Activated CD4-positive, alpha-beta T cell treated with anti-CD3 and anti-CD28 coated beads for 4 hours (primary cell): ENCODE results near the gene TMEM41B.
"Not testable (repeated sequence)": the region's sequence is repeated elsewhere in the genome, so short reads cannot be mapped to it uniquely, and the experiment has no call there.

Experiments used
- DNase-seq, 2 donors: peaks; one replicate each; pipeline ENCODE4 v3.0.0-alpha.2; 2020

Gene TMEM41B

DNA sequence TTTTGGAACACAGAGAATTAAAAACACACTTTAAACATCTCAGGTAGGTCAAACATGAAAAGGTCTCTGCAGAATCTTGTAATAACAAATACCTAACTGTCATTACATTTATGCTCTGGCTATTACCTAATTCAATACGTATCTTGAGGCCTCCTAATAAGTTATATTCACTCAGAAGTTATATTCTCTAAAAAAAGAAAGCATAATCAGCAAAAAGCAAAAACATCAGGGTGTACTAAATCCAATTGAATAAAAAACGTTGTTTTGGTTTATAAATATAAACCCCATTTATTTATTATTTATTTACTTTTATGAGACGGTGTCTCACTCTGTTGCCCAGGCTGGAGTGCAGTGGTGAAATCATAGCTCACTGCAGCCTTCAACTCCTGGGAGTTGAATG, 10.2 kb downstream of the TMEM41B start:
- DNase-seq, result no peak

DNA sequence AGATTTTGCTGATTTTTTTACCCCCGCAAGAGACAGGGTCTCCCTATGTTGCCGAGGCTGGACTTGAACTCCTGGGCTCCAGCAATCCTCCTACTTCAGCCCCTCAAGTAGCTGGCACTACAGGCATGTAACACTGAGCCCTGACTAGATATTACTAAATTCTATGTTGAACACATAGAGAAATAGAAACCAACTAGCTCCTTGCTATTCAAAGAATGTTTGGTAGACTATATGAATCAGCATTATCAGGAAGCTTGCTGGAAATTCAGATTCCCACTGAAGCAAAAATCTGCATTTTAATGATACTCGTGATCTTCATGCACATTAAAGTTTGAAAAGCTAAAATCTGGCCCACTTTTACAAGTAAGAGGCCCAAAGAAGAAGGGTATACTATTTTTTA, 11.9 kb downstream of the TMEM41B start:
- no peak for DNase-seq

GRCh38 chr11:9301720-9302119, 12.7 kb downstream of the TMEM41B start:
- no peak for DNase-seq

- DNase-seq, result no peak
Measured at GRCh38 chr11:9293646-9294045, 20.7 kb downstream of the TMEM41B start.

GRCh38 chr11:9285850-9286587, 28.4 kb downstream of the TMEM41B start:
- no peak for DNase-seq

- peak; percentile 47 to 57 for DNase-seq
Measured at GRCh38 chr11:9280655-9281301, 33.6 kb downstream of the TMEM41B start.

DNA sequence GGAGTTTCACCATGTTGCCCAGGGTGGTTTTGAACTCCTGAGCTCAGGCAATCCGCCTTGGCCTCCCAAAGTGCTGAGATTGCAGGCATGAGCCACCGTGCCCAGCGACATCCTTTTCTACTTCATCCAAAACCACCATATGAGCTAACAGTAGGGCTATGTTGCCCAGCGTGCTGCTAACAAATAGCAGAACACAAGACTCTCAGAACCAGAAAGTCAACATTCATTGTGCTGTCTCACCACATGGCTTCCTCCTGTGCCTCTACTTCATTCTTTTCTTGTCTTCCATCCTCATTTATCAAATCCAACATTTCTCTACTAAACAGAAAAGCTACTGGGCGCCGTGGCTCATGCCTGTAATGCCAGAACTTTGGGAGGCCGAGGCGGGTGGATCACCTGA, 37.2 kb downstream of the TMEM41B start:
- DNase-seq, result no peak

GRCh38 chr11:9276571-9276970, 37.8 kb downstream of the TMEM41B start:
- no peak for DNase-seq

DNA sequence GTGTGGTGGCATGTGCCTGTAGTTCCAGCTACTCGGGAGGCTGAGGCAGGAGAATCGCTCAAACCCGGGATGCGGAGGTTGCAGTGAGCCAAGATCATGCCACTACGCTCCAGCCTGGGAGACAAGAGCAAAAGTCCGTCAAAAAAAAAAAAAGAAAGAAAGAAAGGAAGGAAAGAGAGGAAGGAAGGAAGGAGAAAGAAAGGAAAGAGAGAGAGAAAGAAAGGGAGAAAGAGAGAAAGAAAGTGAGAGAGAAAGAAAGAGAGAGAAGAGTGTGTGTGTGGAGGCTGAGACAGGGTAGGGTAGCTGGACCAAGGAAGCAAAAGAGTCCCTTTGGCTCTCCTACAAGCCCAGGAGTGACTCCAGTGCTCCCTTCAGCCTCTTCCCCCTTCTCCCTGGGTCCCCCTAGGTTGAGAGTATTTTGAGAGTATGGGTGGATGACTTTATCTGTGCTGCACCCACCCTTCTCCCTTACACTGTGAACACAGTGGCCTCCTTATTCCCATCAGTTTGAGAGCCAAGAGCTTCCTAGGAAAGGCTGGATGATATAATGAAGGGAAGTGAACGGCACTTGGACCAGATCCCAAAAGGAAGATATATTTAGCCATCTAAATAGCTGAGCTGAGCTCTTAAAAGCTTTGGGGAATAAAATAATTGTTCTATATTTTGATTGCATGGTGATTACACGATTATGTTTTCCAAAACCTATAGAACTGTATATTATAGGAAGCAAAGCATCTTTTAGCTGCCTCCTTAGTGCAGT, 39.7 kb downstream of the TMEM41B start:
- no peak for DNase-seq

DNA sequence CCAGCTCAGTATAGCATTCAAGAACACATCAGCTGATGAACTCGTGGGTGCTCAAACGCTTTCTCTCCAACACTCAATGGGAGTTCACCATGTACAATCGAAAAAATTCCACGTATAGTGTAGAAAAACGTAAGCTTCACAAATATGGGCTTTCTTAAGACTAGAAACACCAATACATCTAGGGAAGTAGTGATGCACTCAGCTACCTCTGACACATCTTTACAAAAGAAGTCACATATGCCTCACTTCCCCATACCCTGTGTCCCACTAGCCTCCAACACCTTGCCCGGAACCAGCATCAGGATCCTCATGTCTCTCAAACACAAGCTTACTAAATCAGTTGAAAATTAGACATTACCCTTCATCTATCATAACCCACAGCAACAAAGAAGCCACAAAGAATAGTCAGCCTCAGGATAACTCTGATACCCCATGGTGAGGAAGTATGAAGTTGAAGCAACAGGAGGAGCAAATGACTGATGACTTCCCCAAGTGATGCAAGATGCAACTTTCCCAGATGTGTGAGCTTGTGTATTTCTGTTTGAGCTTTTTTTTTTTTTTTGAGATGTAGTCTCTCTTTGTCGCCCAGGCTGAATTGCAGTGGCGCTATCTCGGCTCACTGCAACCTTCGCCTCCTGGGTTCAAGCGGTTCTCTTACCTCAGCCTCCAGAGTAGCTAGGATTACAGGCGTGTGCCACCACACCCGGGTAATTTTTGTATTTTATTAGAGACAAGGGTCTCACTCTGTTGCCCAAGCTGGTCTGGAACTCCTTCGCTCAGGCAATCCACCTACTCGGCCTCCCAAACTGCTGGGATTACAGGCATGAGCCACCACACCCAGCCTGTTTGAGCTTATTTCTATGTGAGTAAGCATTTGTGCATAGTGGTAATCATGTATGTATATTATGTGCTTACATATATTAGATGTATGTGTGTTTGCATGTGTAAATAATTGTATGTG, 40.7 kb downstream of the TMEM41B start:
- no peak for DNase-seq

DNA sequence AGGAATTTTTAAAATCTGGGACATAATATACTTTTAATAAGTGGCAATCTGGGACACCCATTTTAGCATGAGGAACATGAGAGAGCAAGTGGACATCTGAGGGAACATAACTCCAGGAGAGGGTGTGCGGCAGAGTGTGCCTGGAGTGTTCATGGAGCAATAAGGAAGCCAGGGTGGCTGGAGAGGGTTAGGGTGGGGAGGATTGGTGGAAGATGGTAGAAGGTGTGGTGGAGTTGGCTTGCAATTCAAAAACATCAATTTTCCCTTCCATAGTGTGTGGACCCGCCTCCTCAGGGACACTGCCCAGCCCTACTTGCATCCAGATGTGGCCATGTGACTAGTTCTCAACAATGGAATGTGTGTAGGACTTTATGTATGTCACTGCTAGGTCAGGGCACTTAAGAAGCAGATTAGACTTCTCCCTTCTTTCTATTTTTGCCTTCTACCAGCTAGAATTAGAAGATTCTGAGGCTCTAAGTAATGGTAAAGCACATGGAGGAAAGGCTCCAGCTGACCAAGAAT, 44.8 kb downstream of the TMEM41B start:
- no peak for DNase-seq

GRCh38 chr11:9267680-9268079, 46.7 kb downstream of the TMEM41B start:
- no peak for DNase-seq

DNA sequence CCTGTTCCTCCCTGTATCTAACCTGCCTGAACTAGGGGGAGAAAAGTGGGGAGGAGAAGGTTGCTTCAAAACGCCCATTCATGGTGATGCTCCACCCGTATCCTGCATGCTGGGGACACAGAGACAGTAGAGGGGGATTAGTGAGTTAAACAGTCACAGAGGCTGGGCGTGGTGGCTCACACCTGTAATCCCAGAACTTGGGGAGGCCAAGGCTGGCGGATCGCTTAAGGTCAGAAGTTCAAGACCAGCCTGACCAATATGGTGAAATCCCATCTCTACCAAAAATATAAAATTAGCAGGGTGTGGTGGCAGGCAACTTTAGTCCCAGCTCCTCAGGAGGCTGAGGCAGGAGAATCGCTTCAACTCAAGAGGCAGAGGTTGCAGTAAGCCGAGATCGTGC, 47.5 kb downstream of the TMEM41B start:
- DNase-seq, result no peak

DNA sequence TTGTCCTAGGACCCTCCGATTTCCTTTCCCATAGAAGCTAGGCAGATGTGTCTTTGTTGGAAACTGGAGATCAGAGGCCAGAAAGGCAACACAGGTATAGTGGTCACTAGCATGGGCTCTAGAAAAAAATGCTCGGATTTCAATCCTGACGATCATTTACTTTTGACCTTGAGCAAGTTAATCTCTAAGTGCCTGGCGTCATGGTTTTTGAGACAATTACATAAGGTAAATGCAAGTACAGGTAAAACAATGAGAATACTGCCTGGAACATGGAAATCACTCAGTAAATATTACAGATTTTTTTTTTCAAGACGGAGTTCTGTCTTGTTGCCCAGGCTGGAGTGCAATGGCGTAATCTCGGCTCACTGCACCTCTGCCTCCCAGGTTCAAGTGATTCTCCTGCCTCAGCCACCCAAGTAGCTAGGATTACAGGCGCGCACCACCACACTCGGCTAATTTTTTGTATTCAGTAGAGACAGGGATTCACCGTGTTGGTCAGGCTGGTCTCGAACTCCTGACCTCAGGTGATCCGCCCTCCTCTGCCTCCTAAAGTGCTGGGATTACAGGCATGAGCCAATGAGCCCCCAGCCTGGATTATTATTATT, 48.2 kb downstream of the TMEM41B start:
- DNase-seq, result no peak

DNA sequence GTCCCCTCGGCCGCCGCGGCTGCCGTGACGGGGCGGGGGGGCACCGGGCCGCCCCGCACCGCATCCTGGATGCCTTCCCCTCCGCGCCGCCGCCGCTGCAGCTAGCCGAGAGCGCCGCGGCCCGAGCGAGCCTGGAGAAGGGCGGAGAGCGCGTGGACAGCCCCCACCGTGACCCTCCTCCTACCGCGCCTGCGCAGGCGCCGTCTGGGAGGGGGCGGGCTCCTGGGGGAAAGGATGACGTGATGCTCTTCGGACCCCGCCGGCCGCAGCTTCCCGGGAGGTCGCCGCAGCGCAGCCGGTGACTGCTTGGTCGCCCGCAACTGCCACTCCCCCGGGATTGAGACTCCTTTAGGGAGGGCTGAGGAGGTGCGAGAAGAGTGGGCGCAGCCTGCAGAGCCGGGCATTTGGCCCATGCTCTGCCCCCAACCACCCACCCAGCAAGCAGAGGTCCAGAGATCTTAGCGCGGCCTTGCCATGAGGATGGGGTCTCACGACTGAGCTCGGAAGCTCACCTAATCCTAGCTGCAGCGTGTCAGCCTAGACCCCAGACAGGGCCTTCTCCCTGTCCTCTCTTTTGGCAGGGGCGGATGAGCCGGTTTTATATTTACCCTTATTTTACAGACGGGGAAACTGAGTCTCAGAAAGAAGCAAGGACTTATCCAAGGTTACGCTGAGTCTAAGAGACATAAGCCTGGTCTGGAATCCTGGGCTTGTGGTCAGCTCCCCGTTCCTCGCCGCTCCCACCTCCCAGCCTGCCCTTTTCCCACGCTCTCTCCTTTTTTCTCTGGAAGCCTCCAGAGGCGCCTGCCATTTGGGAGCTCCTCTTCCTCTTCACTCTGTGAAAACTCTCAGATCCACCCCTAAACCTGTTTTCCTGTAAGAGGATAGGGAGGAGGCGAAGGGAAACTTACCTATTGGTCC, 48.9 kb downstream of the TMEM41B start, which contains the start of gene DENND5A:
TSS of gene DENND5A (minus strand) at position 140 of the 921 bp plus-strand sequence. CDS start 281 bp downstream, outside the sequence.
- DNase-seq, result peak; percentile 47 to 62

DNA sequence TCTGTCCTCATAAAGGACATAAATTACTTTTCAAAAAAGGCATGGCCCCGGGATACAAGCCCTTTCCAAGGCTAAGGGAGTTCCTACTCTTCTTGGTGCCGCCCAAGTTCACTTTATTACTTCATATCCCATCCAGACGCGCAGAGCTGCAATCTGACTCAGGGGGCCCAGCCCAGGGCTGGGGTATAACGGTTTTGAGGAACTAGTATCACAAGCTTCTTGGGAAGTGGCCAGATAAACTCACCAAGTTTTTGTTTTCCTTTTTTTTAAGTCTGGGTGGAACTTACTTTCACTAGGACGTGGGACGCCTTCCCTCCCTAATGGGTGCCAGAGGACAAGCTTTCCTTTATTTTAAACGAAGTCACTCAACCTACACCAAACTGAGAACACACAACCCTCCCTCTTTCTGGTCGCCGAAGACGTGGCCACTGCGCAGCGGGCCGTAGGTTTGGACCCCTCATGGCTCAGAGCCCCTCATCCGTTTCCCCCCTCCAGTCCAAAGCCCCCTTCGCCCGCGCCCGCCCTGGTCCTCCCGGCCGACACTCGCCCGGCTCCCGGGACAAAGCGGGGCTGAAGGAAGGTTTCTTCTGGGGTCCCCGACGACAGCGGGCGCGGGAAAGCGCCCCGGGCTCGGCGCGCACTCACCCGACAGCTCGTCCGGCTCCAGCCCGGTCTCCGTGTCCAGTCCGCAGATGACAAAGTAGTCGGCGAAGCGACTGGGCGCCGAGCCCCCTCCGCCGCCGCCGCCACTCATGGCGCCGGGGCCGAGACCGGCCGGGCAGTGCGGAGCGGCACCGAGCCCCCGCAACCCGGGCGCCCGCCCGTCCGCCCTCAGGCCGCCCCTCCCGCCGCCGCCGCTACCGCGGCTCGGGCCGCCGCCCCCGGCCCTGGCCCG, 49.8 kb downstream of the TMEM41B start:
- peak in 1 of 2 donors; percentile 32 for DNase-seq

DNA sequence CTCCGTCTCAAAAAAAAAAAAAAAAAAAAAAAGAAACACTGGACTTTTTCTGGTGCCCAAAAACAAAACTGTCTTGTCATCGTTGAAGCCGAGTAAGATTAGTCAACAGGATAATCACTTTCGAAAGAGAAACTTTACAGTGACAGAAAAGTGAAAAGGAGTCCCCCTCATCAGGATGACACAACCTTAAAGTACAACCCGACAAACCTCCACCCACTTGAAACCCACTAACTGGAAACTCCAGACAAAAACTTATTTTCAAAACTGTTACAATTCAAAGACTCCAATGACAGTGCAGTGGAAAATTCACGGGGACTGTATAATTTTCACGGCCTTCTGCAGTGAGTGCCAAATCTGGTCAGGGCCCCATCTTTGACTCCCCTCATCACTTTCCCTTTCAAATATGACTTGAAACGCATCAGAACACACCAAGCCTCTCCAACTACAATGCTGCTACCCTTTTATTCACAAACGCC, 50.5 kb downstream of the TMEM41B start:
- peak; percentile 54 to 61 for DNase-seq

DNA sequence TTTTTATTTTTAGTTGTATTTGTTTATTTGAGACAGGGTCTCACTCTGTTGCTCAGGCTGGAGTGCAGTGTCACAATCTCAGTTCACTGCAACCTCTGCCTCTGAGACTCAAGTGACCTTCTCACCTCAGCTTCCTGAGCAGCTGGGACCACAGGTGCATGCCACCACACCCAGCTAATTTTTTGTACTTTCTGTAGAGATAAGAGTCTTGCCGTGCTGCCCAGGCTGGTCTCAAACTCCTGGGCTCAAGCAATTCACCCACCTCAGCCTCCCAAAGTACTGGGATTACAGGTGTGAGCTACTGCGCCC, 53.6 kb downstream of the TMEM41B start:
- DNase-seq, result not testable (repeated sequence)

DNA sequence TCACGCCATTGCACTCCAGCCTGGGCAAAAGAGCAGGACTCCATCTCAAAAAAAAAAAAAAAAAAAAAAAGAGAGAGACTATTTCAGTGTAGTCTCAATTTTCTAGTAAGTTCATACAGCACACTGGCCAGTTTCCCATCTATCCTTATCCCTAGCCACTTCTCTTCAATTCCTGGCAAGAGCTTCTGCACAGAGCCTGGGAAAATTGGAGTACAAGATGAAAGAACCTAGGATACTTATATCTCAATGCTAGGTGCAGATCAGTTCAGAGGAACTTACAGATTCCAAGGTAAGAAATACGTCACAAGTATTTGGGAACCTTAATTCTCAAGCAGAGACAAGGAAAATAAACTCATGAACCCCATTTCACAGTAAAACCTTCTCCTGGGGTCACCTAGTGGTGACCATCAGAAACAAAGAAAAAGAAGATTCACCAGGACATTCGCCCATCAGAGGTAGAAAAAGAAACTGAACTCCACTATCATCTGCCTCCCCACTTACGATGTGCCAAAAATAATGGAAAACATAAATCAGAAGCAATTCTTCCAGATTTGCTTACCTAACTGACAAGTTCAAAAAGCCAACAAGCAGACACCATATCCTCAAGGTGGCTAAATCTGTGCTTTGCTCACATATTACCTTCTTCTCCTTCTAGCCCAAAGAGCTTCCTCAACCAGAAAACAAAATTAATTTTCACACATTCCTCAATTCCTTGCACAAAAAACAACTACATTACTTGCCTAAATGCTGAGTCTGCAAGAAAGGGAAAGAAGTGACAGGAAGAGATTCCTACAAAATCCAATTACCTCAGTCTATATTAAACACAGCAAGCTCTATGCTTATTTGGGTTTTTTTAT, 54.2 kb downstream of the TMEM41B start:
- DNase-seq, result no peak
